Right renal cortex interstitium (tissue), 3 donors: ENCODE measurements around the gene SRGN. TPM values are rescaled to one million over a fixed set of nuclear protein-coding genes. Genes with fewer than 3 reads are reported as not detected.
"Not testable (repeated sequence)": the region's sequence is repeated elsewhere in the genome, so short reads cannot be mapped to it uniquely, and the experiment has no call there.

ENCODE experiments used
- DNase-seq, 3 donors: peaks; one replicate each; pipeline ENCODE4 v3.0.0-alpha.2; 2013; ENCODE audit warnings: low read depth in 3 of 3, low spot score in 2 of 3
- polyA plus RNA-seq, 3 donors: library from polyadenylated mRNA; unstranded; fragments of 120-200 nt; gene quantifications; one replicate each; pipeline ENCODE4 v1.2.1, GENCODE V29; 2013; ENCODE audit not compliant: insufficient read length in 3 of 3

Gene SRGN
- polyA plus RNA-seq, 3 donors = 14.2 to 19.5 (median 16.3) TPM

GRCh38 chr10:69125554-69125953 is 37.7 kb downstream of the SRGN start:
- no peak for DNase-seq

- DNase-seq = no peak
Measured at GRCh38 chr10:69130251-69130650, 42.3 kb downstream of the SRGN start.

- no peak for DNase-seq
Measured at GRCh38 chr10:69139961-69140360, 52.1 kb downstream of the SRGN start.

GRCh38 chr10:69141304-69141703 is 53.4 kb downstream of the SRGN start:
- no peak for DNase-seq

- not testable (repeated sequence) for DNase-seq
Measured at GRCh38 chr10:69142074-69142473, 54.2 kb downstream of the SRGN start.

GRCh38 chr10:69142983-69143382 is 55.1 kb downstream of the SRGN start:
- DNase-seq = no peak

- no peak for DNase-seq
Measured at GRCh38 chr10:69145329-69145728, 57.4 kb downstream of the SRGN start.

- DNase-seq = no peak
Measured at GRCh38 chr10:69145864-69146263, 58.0 kb downstream of the SRGN start.

DNA sequence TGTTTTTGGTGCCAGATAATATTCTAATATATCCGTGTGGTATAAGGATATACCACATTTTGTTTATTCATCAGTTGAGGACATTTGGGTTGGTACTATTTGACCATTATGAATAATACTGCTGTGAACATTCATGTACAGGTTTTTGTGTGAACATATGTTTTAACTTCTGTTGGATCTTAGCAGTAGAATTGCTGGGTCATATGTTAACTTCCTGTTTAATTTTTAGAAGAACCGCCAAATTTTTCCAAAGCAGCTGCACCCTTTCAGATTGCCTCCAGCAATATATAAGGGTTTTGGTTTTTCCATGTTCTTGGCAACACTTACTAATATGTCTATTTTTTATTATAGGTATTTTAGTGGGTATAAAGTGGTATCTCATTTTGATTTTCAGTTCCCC is 58.9 kb downstream of the SRGN start:
- DNase-seq = no peak

DNA sequence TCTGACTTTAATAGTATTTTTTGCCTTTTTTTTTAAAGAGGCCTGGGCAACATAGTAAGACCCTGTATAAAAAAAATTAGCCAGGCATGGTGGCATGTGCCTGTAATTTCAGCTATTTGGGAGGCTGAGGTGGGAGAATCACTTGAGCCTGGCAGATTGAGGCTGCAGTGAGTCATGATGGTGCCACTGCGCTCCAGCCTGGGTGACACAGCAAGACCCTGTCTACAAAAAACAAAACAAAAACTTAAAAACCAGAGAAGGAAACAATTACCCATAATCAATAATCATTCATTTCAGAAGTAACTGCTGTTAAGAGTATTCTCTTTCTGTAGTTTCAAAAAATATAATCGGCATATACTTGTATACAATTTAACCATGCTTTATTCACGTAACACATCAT is 64.1 kb downstream of the SRGN start:
- no peak for DNase-seq

GRCh38 chr10:69153227-69153626 is 65.3 kb downstream of the SRGN start:
- no peak for DNase-seq

Other genes with a start within 250 kb of the SRGN start
- gene DDX50, start 186.8 kb upstream of the SRGN start, polyA plus RNA-seq = 10 to 100 TPM; 65.4 to 79.2 (median 77.2) TPM
- gene DDX21, start 131.9 kb upstream of the SRGN start, polyA plus RNA-seq = 10 to 100 TPM; 55.6 to 59.7 (median 58.1) TPM
- gene KIFBP, start 99.3 kb upstream of the SRGN start, polyA plus RNA-seq = 10 to 100 TPM; 36.1 to 38.3 (median 37.9) TPM
- 10 to 100 TPM; 85.5 to 95.3 (median 89.2) TPM for gene VPS26A, start 36.1 kb downstream of the SRGN start, polyA plus RNA-seq
- gene SUPV3L1, start 92.1 kb downstream of the SRGN start, polyA plus RNA-seq = 10 to 100 TPM; 38.8 to 48.7 (median 39.4) TPM
- gene HKDC1, start 132.2 kb downstream of the SRGN start, polyA plus RNA-seq = 10 to 100 TPM; 15.4 to 16.9 (median 16.7) TPM
- gene HK1, start 190.4 kb downstream of the SRGN start, polyA plus RNA-seq = 10 to 100 TPM; 52.4 to 60.9 (median 54.3) TPM